GM12878 (cell line): ENCODE results near the gene TGFBR3. TPM values are rescaled to one million over a fixed set of nuclear protein-coding genes. Genes with fewer than 3 reads are reported as not detected.

Experiments
- ATAC-seq: fragments of 200-7000 bp; cut with Tn5 transposase; 3 replicates; pipeline ENCODE4 v1.9.1; 2020; ENCODE audit warnings: mild to moderate bottlenecking, moderate library complexity
- BruUV-seq: library from RNA; stranded (reverse); fragments of 400-500 nt; replicated peaks from 2 replicates; lab custom pipeline; 2021; lab: Mats Ljungman, UMichigan
- CTCF ChIA-PET: fragments of 300-600 bp; sonication (Branson Sonifier 250); formaldehyde crosslinking; extraction: SDS; loops from one replicate; lab custom pipeline; 2021; ENCODE audit warnings: inconsistent platforms; lab: Yijun Ruan, JAX
- POLR2A ChIA-PET: fragments of 350-600 bp; formaldehyde crosslinking; extraction: SDS; loops from one replicate; lab custom pipeline; 2021; ENCODE audit warnings: inconsistent platforms; lab: Charles Lee
- RAD21 ChIA-PET: fragments of 300-600 bp; sonication (Branson Sonifier 250); formaldehyde crosslinking; loops from one replicate; lab custom pipeline; 2023; ENCODE audit warnings: antibody characterized with exemption; ENCODE audit not compliant: unreplicated experiment; lab: Charles Lee
- SMC1A ChIA-PET: fragments of 300-600 bp; sonication (Branson Sonifier 250); formaldehyde crosslinking; loops from one replicate; lab custom pipeline; 2023; ENCODE audit not compliant: unreplicated experiment, uncharacterized antibody; lab: Charles Lee
- DNase-seq: peaks from one replicate; pipeline ENCODE4 v3.0.0-alpha.2; 2011; ENCODE audit warnings: low read depth, low spot score
- FAIRE-seq: peaks from 3 replicates; lab custom pipeline; 2011; peaks lifted over from hg19 to GRCh38; lab: Jason Lieb, UNC
- H2AFZ ChIP-seq: 2 replicates; pipeline ENCODE4 v1.6.0; 2011; ENCODE audit warnings: low read depth, low read length, control low read depth; ENCODE audit not compliant: control insufficient read depth
- H3K27ac ChIP-seq: 2 replicates; pipeline ENCODE4 v1.5.1; 2011; ENCODE audit warnings: control low read depth; ENCODE audit not compliant: control insufficient read depth, insufficient read depth
- H3K27me3 ChIP-seq, 2 experiments: replicated peaks in 1 of 2; 2 replicates each; pipeline versions ENCODE4 v1.6.0 to v1.6.1; 2011; ENCODE audit warnings: low read length in 1 of 2; ENCODE audit not compliant: control insufficient read depth in 2 of 2, insufficient read depth in 2 of 2
- H3K36me3 ChIP-seq, 2 experiments: 2 replicates each; pipeline ENCODE4 v1.5.1; 2011; ENCODE audit warnings: low read length in 1 of 2; ENCODE audit not compliant: control insufficient read depth in 2 of 2, insufficient read depth in 2 of 2
- H3K4me1 ChIP-seq: 2 replicates; pipeline ENCODE4 v1.6.1; 2011; ENCODE audit warnings: mild to moderate bottlenecking, low read length, moderate library complexity, mixed read lengths; ENCODE audit not compliant: control insufficient read depth, insufficient read depth
- H3K4me2 ChIP-seq: 2 replicates; pipeline ENCODE4 v1.6.0; 2011; ENCODE audit warnings: control low read depth; ENCODE audit not compliant: control insufficient read depth, insufficient read depth
- H3K4me3 ChIP-seq: fragments of 200-600 bp; sonication (generic); 2 replicates; pipeline ENCODE4 v1.5.1; 2016
- H3K79me2 ChIP-seq: 2 replicates; pipeline ENCODE4 v1.6.0; 2011; ENCODE audit warnings: low read length; ENCODE audit not compliant: control insufficient read depth, insufficient read depth
- H3K9ac ChIP-seq: 2 replicates; pipeline ENCODE4 v1.8.0; 2011; ENCODE audit warnings: low read length, control low read depth, mixed read lengths; ENCODE audit not compliant: control insufficient read depth, insufficient read depth
- H3K9me3 ChIP-seq: replicated peaks from 3 replicates; pipeline ENCODE4 v1.5.1; 2011; ENCODE audit warnings: mild to moderate bottlenecking, low read length; ENCODE audit not compliant: control insufficient read depth, insufficient read depth
- H4K20me1 ChIP-seq: 2 replicates; pipeline ENCODE4 v1.6.0; 2011; ENCODE audit not compliant: control insufficient read depth, insufficient read depth
- BMI1 ChIP-seq: fragments of 450-650 bp; IDR thresholded peaks from 2 replicates; pipeline ENCODE4 v1.6.1; 2016; ENCODE audit warnings: mild to moderate bottlenecking, moderate library complexity, borderline replicate concordance
- NFXL1 ChIP-seq: fragments of 450-650 bp; IDR thresholded peaks from 2 replicates; pipeline ENCODE4 v1.6.1; 2017; ENCODE audit warnings: antibody characterized with exemption, mild to moderate bottlenecking, borderline replicate concordance
- NR2C1 ChIP-seq: fragments of 450-650 bp; IDR thresholded peaks from 2 replicates; pipeline ENCODE4 v1.6.1; 2017; ENCODE audit warnings: antibody characterized with exemption, mild to moderate bottlenecking, moderate library complexity
- RELB ChIP-seq: fragments of 450-650 bp; IDR thresholded peaks from 2 replicates; pipeline ENCODE4 v1.6.1; 2017; ENCODE audit warnings: low read depth, mild to moderate bottlenecking, moderate library complexity
- RFX5 ChIP-seq: IDR thresholded peaks from 2 replicates; pipeline ENCODE4 v1.6.1; 2011; ENCODE audit warnings: low read depth, low read length, improper control_type of control experiment
- ZNF622 ChIP-seq: fragments of 450-650 bp; IDR thresholded peaks from 2 replicates; pipeline ENCODE4 v1.6.1; 2017; ENCODE audit warnings: mild to moderate bottlenecking, inconsistent platforms
- WGBS: methylation state at CpG from one replicate; pipeline ENCODE4 v1.1.6; 2016; ENCODE audit warnings: low lambda C conversion rate; ENCODE audit not compliant: insufficient replicate concordance, insufficient coverage; ENCODE audit errors: missing lambda C conversion rate; 5-methylcytosine and 5-hydroxymethylcytosine counted together
- in situ Hi-C: fragments of 300-500 bp; cut with MboI; formaldehyde crosslinking; loops from 9 replicates; pipeline ENCODE4 v1.14.3; 2018; ENCODE audit warnings: mixed read lengths
- intact Hi-C: fragments of 100-400 bp; cut with micrococcal nuclease; formaldehyde crosslinking; loops from one replicate; pipeline ENCODE4 v1.14.2; 2022; ENCODE audit not compliant: unreplicated experiment
- polyA plus RNA-seq, 11 experiments: library from polyadenylated mRNA; depleted of rRNA in 4 of 11; unstranded in 6 of 11; stranded (reverse) in 5 of 11; fragments of >200 nt; fragmentation: Nextera tagmentation in 4 of 11; fragmentation: Illumina TruSeq in 1 of 11; extraction: Ambion mirVana in 4 of 11; extraction: Trizol in 1 of 11; gene quantifications; 1 replicate in 1 of 11; 2 replicates in 10 of 11; pipeline versions ENCODE4 v1.2.1 to v1.2.3, GENCODE V29; 2011 to 2016; ENCODE audit warnings: inconsistent platforms in 2 of 11, missing spikeins in 2 of 11, low read depth in 1 of 11
- total RNA-seq, 4 experiments: library from RNA; depleted of rRNA in 3 of 4; stranded (reverse); fragments of >200 nt in 3 of 4; fragmentation: Illumina TruSeq in 1 of 4; extraction: Trizol in 1 of 4; gene quantifications; 2 replicates each; pipeline versions ENCODE4 v1.2.1 to v1.2.3, GENCODE V29; 2013 to 2021

Gene TGFBR3
- total and polyA plus RNA-seq, 10 of the 15 experiments (the other 5 are each of a cell fraction or from before 2014, with no cell fraction given): 2.7 to 16.5 (median 12.6) TPM

DNA sequence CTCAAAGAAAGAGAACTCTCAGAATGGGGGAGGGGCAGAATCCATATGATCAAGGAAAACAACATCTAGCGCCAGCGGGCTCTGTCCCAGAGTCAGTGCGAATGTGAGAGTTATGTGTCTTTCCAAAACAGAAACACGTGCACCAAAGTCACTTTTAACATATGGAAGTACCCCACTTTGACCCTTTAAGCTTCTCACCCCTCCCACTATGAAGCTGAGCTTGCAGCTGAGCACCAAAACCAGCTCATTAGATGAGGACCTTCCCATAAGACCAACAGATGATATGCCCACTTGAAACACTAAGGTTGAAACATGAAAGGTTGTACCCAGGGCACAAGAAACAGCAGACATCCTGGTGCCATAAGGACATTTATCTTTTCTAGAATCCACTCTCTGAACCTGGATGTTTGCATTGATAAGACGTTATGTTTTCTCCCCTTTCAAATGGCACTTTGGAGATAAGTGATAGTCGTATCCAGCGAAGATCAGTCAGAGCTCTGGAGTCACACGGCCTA is 171.0 kb downstream of the TGFBR3 start:
- Histone ChIP-seq H3K4me3 (no peak overlapping the region), H3K79me2 (no peaks in the 10 kb centered on the region), H3K4me2 (no peak overlapping the region), H3K9me3 (no peaks in the 10 kb centered on the region), H4K20me1 (no peaks in the 10 kb centered on the region), H3K27ac (no peak overlapping the region), H3K4me1 (peaks cover 33% of the 10 kb centered on the region), H2AFZ (no peak overlapping the region), H3K36me3 (no peaks in the 10 kb centered on the region), H3K9ac (no peak overlapping the region), H3K27me3 (no peaks in the 10 kb centered on the region)
- DNase-seq: no peak
- ChIA-PET POLR2A (no interaction called here), CTCF (no interaction called here), SMC1A (no interaction called here), RAD21 (no interaction called here)
- intact Hi-C loops: loop anchor here (5.0 kb wide), 1 partner anchor 213 kb away; the partner anchor contains the start of gene CDC7
- no TSS peak for BruUV-seq
- TF ChIP-seq RELB: no peak
- TF ChIP-seq NR2C1: no peak
- TF ChIP-seq ZNF622: no peak
- no peak for TF ChIP-seq NFXL1
- no peak for TF ChIP-seq BMI1
- TF ChIP-seq RFX5: no peak
- ATAC-seq: no peak
- 78% methylated on average over 8 of the region's 8 CpGs for WGBS
- in situ Hi-C loops: no loop called here
- no peak for FAIRE-seq
